Stimulated activated CD8-positive, alpha-beta memory T cell treated with anti-CD3 and anti-CD28 coated beads, Interleukin-15, amount 100 ng/mL, for 48 hours (primary cell): Measurements from ENCODE around the gene DTD1.
"Not testable (repeated sequence)": the region's sequence is repeated elsewhere in the genome, so short reads cannot be mapped to it uniquely, and the experiment has no call there.

Experiments
- DNase-seq, 2 donors: peaks; one replicate each; pipeline ENCODE4 v3.0.0-alpha.2; 2020; ENCODE audit warnings: low read depth in 2 of 2

DTD1 gene

DNA sequence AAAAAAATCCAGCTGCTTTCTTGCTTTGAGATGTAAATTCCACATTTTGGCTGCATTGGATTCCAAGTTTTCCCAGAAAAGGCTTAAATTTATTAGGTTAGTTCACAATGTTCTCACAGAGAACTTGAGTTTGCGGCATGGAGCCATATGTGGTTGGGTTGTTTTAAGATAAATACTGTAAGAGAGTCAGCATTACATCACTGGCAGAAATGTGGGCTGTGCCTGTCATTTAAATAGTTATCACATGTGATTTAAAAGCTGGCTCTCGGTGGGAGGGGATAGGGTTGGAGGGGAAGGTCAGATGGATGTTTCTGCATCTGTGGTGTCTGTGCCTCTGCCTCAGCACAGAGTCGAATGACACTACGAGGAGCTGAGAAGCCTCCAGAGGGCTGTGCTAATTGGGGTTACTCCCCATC is 151.9 kb downstream of the DTD1 start:
- no peak for DNase-seq

DNA sequence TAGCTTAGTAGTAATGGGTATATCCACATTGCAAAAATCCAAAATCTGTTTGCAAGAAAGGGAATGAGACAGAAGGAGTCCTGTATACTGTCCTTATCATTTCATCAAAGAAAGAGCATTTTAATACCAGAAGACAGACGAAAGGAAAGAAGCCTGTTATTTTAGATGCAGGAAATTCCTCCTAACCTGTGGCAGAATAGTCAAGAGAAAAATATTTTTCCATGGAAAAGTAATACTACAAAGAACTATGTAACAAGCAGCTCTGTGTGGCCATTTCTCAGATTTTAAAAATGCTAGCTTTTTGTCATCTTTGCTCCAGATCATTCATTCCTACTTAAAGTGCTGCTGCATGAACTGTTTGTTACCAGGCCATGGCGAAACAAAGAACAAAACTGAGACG is 152.9 kb downstream of the DTD1 start:
- DNase-seq = no peak

DNA sequence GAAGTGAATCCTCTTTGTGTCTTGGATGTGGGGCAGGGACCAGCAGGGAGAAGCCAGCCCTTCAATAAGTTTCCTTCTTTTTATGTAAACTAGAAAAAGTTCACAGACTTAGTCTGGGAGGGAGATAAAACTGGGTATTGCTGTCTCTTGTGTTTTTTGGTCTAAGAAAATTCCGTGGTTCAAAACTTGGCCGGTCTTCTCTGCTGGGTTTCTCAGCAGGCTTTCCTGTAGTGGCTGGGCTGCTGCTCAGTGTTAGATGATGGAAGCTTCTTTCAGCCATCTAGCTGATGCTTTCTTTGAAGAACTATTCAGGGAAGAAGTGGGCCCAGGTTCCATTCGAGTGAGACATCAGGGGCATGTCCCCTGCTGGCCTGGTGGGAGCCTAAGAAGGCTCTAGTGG is 155.0 kb downstream of the DTD1 start:
- no peak for DNase-seq

DNA sequence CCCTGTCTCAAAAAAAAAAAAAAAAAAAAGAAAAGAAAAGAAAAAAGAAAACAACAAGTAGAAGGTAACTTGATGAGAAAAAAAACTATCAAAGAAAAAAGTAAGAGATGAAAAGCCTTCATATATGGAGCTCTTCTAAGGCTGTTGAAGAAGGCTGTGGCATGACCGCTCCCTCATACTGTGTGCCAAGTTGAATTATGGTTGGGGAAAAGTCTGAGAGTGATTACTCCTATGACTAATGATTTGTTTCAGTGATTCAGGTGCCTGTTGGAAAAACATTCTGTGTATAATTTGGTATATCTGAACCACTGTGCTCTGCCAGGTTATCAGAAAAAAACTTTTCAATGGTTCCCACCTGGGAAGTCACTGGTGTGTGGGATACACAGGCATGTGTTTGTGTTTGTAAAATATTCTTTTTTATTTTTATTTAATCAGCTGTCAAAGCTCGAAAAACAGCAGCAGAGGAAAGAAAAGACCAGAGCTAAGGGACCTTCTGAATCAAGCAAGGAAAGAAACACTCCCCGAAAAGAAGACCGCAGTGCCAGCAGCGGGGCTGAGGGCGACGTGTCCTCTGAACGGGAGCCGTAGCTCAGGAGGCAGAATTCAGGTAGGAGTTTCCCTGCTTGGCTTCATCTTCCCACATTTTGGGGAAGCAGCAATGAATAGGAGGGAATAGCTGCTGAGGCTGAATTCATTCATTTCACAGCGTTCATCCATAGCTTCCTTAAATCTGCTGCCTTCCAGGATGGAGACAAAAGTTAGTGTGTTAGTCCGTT is 156.0 kb downstream of the DTD1 start:
- no peak for DNase-seq

DNA sequence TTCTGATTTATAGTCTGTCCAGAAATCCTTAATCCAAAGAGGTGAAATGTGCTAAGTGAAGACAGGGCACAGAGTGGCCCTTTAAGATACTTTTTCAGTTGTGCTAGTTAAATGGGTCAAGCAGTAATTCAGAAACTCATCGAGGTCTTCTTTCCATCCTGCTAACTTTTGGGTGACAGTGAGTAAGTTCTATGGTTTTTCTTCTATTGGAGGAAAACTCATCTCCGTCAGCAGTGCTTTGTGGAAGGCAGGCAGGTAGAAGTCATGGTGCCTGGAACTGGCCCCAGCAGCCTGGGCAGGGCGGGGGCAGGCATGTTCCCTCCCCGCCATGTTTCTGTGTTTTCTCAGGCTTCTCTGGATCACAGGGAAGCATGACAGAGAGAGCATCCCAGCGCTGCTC is 159.2 kb downstream of the DTD1 start:
- DNase-seq = no peak

DNA sequence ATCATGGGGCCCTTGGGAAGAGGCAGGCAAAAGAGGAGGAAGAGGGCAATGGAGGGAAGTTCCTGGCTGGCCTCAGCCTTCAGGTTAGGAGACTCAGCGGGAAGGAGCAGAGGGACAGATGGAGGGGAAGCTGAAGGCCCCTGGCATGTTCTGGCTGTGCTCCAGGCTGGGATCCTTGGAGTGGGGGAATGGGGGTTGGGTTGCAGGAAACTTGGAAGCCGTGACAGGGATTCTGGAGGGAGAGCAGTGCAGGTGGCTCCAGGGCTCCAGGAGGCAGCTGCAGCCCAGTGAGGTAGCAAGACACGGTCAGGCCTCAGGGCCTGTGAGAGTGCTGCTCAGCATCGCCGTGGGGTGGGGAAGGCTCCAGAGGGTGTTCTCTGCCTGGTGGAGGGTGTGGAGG is 161.1 kb downstream of the DTD1 start:
- DNase-seq = no peak

DNA sequence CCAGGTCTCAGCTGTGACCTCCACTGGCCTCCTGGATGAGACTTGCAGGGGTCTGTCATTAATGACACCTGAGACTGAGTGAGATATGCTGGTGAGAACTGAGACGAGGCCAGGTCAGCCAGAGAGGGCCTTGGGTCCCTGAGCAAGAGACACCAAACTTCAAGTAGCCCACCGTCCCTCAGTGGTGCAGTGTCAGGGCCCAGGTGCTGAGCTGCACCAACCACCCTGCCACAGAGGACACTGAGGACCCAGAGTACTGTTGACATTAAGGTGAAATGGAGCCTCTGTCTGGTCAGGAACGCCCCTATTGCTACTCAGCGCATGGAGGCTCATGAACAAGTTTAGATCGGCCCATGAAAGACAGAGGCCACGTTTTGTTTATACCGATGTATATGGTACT is 161.7 kb downstream of the DTD1 start:
- DNase-seq = no peak

DNA sequence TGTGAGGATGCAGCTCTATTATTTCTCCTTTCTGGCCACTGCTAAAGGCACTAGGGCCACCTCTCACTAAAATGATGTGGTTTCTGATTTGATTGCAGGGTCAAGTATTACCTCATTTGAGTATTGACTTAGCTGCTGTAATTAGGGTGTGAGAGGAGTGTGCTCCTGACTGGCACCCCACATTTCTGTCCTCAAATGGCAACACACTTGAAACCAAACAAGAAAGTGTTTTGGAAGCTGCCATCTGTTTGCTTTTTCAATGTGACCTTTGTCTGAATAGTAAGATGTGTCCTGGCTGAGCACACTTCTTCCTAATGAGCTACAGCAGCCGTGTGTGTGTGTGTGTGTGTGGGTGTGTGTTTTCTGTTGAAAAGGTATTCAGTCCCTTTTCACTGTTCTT is 162.9 kb downstream of the DTD1 start:
- DNase-seq = no peak

DNA sequence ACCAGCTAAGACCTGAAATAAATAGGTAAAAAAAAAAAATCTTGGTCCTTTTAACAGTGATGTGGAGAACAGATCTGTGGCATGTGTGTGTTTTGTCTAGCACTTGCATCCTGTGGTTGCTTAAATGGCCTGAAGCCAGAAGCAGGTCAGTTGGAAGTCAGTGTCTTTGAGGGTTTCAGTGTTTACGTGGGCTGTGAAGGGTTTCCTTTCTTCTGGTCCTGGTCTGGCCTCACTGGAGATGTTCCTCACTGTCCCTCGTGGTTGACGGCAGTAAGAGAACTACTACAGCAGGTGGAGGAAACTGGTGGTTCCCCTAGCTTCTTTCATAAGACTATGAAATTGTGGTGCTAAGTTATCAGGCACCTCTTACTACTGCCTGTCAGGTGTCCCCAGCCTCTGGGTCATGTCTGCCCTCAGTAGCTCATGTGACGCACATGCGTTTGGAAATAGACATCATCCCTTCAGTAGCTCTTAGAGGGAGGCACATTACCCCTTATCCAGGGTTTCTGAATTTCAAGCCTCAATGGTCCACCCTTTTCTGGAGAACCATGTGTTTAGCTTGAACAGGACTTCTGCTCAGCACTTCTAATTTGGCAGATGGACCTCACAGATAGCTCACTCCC is 166.3 kb downstream of the DTD1 start:
- DNase-seq = no peak

DNA sequence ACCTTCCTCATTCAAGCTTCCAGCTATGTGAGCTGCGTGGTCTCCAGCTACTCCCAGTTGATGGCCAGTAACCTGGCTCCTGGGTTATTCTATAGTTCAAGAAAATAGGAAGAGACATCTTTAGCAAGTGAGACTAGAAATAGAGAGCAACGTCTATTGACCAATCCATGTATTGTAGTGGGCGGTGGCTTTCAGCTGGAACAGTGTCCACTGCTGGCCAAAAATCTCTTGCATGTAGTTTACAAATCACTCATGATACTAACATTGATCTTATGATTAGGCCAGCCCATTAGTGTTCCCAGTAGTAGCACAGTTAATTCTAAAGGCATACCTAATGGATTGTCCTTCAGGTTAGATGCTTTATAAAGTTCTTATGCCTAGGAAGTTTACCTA is 166.8 kb downstream of the DTD1 start:
- no peak for DNase-seq

DNA sequence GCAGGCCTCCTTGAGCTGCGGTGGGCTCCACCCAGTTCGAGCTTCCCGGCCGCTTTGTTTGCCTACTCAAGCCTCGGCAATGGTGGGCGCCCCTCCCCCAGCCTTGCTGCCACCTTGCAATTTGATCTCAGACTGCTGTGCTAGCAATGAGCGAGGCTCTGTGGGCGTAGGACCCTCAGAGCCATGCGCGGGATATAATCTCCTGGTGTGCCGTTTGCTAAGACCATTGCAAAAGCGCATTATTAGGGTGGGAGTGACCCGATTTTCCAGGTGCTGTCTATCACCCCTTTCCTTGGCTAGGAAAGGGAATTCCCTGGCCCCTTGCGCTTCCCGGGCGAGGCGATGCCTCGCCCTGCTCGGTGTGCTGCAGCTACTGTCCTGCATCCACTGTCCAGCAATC is 173.0 kb downstream of the DTD1 start:
- not testable (repeated sequence) for DNase-seq

DNA sequence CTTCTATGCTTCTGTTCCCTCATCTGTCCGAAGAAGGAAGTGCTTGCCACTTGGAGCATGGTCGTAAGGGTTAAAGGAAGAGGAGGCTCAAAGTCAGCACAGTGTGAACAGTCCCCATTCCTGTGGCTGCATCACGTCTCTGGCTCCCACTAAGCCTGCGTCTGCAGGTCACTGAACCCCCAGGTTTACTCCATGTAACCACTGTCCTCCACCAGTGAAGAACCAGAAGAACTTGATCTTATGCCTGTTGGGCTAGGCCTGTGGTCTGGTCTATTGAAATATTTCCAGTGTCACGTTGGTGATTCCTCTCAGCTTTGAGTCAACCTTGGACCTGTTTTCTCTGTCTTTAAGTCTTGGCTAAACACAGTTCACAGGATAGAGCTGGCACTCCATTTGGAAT is 179.8 kb downstream of the DTD1 start:
- DNase-seq = no peak

DNA sequence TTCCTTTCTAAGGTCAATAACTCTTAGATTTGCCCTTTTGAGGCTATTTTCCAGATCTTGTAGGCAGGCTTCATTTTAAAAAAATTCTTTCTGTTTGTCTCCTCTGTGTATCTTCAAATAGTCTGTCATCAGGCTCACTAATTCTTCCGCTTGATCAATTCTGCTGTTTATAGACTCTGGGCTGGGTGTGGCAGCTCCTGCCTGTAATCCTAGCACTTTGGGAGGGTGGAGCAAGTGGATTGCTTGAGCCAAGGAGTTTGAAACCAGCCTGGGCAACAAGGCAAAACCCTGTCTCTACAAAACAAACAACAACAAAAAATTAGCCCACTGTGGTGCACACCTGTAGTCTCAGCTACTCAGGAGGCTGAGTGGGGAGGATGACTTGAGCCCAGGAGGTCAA is 185.7 kb downstream of the DTD1 start:
- no peak for DNase-seq

DNA sequence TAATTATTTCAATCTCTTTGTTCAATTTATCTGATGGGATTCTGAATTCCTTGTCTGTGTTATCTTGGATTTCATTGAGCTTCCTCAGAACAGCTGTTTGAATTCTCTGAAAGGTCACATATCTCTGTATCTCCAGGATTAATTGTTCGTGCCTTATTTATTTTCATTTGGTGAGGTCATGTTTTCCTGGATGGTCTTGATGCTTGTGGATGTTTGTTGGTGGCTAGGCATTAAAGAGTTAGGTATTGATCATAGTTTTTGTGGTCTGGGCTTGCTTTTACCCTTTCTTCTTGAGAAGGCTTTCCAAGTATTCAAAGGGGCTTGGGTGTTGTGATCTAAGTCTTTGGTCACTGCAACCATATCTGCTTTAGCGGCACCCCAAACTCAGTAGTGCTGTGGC is 186.4 kb downstream of the DTD1 start:
- no peak for DNase-seq

DNA sequence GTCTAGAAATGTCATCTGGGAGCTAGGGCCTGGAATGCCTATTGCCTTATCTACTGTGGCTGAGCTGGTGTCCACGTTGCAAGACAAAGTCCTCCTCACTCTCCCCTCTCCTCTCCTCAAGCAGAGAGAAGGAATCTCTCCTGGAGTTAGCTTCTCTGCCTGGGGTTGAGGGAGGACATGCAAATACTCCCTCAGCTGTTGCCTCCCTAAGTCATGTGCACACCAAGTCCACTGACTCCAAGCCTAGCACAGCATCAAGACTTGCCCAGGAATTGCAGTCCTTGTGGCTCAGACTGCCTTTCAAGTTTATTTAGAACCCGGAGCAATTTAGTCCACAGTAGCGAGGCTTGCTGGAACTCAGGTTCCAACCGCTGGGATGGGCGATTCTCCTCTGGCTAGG is 187.8 kb downstream of the DTD1 start:
- no peak for DNase-seq

DNA sequence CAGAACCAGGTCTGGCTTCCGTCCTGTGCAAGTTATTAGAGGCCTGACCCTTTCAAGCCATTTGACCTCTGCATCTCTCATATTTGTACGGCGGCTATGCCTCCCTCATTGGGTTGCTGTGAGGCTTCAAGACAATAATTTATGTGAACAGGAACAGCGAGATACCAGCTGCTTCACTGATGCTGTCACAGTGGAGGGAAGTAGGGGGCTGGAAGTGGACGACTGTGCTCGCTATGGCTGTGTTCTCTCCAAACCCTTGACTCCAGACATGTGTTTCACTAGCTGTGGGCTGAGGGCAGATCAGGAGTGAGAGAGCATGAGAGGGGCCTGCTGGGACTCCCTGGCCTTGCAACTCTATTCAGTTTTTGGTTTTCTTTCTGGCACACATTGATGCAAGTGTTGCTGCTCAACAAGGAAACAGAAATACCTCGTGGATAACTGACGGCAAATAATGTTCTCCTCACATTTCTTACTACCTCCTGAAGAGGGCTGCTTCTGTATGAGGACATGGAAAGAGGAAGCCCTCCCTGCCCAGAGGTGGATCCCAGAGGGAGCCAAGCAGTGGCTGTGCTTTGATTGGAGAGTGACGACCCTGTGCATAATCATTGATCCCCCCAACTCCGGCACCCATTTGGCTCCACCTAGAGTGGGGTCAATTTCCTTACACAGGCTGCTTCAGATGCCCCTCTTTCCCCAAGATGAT is 191.0 kb downstream of the DTD1 start:
- no peak for DNase-seq

DNA sequence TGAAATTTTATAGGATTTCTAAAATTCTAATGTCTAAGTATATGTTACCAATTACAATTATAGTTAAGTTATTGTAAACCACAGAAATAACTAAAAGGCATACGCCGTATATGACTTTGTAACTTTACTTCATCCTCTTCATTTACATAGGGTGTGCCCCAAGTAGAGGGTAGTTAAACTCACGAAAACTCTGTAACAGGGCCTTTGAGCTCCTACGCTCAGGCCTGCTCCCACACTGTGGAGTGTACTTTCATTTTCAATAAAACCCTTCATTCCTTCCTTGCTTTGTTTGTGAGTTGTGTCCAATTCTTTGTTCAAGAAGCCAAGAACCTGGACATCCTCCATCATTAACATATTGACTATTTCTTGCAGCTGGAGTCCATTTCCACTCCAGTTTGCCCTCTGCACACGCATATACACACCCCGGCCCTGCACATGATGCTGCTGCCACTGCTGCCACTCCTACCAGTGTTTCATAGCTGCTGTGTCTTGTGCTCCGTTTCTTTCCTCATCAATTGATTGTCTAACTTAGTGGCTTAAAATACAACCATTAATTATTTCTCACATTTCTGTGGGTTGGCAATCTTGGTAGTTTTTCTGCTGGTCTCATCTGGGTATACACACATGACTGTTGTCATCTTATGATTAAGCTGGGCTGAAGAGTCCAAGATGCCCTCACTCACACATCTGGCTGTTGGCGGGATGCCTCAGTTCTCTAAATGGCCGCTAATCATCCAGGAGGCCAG is 192.7 kb downstream of the DTD1 start:
- DNase-seq = no peak

DNA sequence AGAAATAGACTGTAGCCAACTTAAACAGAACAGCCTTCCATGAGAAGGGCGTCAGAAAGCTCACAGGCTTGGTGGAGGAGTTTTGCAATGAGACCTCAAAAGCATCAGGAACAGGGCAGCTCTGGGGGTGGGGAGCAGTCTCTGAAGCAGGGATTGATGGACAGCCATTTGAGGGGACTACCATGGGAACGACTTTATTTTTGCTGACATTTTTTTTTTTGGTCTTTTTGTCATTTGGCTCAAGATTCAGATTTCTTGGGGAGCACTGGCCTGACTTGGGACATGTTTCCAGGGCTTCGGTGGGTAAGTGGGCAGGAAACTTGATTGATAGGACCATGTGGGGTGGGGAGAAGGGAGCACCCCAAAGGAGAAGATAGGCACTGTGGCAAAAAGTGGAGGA is 193.7 kb downstream of the DTD1 start:
- DNase-seq = no peak

DNA sequence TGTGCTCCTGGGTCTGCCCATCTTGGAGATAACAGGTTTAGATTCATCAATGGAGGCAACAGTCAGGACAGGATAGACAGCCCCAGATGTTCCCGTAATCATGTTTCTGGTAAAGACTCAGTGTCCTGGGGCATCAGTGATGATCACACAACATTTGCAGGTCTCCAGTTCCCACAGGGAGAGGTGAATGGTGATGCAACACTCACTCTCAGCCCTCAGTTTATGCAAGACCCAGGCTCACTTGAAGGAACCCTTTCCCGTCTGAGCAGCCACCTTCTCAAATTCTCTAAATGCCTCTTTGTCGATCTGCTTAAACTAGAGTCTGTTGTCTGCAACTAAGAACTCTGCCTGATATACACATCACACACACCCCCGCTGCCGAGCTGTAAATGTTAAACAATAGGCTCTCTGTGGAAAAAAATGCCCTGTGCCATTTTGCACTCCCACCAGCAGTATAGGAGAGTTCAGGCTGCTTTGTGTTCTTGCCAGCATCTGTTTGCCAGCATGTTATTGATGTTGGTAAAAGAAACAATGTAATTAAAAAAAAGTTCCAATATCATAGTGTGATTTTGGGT is 195.6 kb downstream of the DTD1 start:
- no peak for DNase-seq

DNA sequence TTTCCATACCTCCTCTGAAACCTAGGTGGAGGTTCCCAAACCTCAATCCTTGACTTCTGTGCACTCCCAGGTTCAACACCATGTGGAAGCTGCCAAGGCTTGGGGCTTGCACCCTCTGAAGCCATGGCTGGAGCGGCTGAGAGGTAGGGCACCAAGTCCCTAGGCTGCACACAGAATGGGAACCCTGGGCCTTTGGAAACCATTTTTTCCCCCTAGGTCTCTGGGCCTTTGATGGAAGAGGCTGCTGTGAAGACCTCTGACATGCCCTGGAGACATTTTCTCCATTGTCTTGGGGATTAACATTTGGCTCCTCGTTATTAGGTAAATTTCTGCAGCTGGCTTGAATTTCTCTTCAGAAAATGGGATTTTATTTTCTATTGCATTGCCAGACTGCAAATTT is 199.2 kb downstream of the DTD1 start:
- not testable (repeated sequence) for DNase-seq

DNA sequence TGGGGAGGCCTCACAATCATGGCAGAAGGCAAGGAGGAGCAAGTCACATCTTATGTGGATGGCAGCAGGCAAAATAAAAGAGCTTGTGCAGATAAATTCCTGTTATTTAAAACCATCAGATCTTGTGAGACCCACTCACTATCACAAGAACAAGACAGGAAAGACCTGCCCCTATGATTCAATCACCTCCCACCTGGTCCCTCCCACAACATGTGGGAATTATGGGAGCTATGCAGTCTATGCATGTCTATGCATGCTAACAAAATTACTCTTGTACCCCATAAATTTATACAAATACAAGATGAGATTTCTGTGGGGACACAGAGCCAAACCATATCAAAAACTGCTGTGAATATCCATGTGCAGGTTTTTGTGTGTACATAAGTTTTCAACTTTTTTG is 200.2 kb downstream of the DTD1 start:
- DNase-seq = no peak

DNA sequence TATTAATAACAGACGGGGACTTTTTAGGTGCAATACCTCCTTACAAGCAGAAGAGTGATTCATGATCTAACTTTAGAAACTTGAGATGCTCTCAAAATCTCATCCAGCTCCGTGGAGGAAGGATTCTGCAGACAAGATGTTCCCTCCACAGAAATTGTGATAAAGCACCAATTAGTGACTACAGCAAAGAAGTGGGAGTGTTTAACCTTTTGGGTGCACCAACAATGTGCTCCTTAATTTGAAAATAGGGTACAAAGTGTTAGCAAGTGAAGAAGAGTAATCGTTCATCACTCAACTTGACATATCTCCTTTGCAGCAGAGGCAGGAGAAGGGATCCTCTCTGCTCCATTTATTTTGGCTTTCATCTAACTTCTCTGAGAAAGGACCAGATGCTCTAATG is 202.9 kb downstream of the DTD1 start:
- no peak for DNase-seq
